ENCODE data around the gene DOCK4. TPM values are rescaled to one million over a fixed set of nuclear protein-coding genes. Genes with fewer than 3 reads are reported as not detected.

Gene DOCK4
- total RNA-seq, 3 donors from 2014 or later: 31.7 to 43.3 (median 41.9) TPM

DNA sequence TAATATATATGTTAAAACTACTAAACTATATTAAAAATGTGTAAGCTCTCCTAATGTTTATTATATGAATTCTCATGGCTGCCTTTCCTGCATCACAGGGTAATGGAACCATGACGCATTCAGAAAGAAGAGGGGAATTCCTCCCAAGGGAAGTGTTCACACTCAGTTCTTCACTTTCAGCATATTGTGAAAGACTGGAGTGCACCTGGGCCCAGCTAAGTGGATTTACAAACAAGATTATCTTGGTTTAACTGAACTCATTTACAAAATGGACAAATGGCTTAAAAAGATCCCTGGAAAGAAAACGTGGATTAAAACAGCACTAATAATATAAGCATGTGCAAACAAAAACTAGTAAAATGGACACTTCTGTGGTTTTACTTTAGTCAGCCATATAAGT is 149.8 kb downstream of the DOCK4 start:
- H3K4me3 ChIP-seq: no peak overlapping the region
- no peak overlapping the region for H3K27ac ChIP-seq
- TF ChIP-seq, protein P1, sequence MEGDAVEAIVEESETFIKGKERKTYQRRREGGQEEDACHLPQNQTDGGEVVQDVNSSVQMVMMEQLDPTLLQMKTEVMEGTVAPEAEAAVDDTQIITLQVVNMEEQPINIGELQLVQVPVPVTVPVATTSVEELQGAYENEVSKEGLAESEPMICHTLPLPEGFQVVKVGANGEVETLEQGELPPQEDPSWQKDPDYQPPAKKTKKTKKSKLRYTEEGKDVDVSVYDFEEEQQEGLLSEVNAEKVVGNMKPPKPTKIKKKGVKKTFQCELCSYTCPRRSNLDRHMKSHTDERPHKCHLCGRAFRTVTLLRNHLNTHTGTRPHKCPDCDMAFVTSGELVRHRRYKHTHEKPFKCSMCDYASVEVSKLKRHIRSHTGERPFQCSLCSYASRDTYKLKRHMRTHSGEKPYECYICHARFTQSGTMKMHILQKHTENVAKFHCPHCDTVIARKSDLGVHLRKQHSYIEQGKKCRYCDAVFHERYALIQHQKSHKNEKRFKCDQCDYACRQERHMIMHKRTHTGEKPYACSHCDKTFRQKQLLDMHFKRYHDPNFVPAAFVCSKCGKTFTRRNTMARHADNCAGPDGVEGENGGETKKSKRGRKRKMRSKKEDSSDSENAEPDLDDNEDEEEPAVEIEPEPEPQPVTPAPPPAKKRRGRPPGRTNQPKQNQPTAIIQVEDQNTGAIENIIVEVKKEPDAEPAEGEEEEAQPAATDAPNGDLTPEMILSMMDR (IDR thresholded peaks at IDR 0.05): no peak
- TF ChIP-seq POLR2AphosphoS5 (IDR thresholded peaks at IDR 0.05): no peak
- no peak for TF ChIP-seq POLR2A (IDR thresholded peaks at IDR 0.05)
- no peaks in the 10 kb centered on the region for H3K9me3 ChIP-seq
- H3K27me3 ChIP-seq: no peaks in the 10 kb centered on the region
- no peak for DNase-seq (ENCODE audit: low spot score in 2 of 2)
- H3K4me1 ChIP-seq: no peaks in the 10 kb centered on the region
- H3K36me3 ChIP-seq: no peaks in the 10 kb centered on the region
- intact Hi-C loops (cut with DNase I; ENCODE audit: low total_unique reads): no loop called here

DNA sequence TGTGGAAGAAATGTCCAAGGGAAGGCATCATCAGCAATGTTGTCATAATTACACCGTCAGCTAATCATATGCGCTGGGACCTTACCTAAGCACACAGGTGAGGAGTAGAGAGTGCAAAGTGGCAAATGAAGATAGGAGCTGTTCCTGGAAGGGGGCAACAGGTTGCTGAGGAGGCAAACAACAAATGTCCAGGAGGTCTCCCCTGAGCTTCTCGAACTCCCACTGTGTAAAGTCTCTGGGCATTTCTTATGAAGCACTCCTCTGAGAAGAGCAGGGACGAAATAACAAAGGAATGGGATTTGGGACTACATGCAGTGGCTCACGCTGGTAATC is 152.5 kb downstream of the DOCK4 start:
- H3K27me3 ChIP-seq: no peaks in the 10 kb centered on the region
- TF ChIP-seq POLR2A (IDR thresholded peaks at IDR 0.05) (no peak), POLR2AphosphoS5 (IDR thresholded peaks at IDR 0.05) (no peak)
- TF ChIP-seq, protein P1 (IDR thresholded peaks at IDR 0.05): no peak
- H3K4me1 ChIP-seq: no peaks in the 10 kb centered on the region
- no peak overlapping the region for H3K27ac ChIP-seq
- DNase-seq (ENCODE audit: low spot score in 2 of 2): no peak
- no peak overlapping the region for H3K4me3 ChIP-seq
- no peaks in the 10 kb centered on the region for H3K36me3 ChIP-seq
- H3K9me3 ChIP-seq: no peaks in the 10 kb centered on the region
- intact Hi-C loops (cut with DNase I; ENCODE audit: low total_unique reads): no loop called here

GRCh38 chr7:112052993-112053736 is 153.0 kb downstream of the DOCK4 start:
- no peak for DNase-seq (ENCODE audit: low spot score in 2 of 2)
- no peak overlapping the region for H3K4me3 ChIP-seq
- H3K27me3 ChIP-seq: no peaks in the 10 kb centered on the region
- H3K36me3 ChIP-seq: no peaks in the 10 kb centered on the region
- H3K9me3 ChIP-seq: no peaks in the 10 kb centered on the region
- intact Hi-C loops (cut with DNase I; ENCODE audit: low total_unique reads): no loop called here
- TF ChIP-seq POLR2A (IDR thresholded peaks at IDR 0.05) (no peak), POLR2AphosphoS5 (IDR thresholded peaks at IDR 0.05) (no peak)
- TF ChIP-seq, protein P1 (IDR thresholded peaks at IDR 0.05): no peak
- H3K4me1 ChIP-seq: no peaks in the 10 kb centered on the region
- no peak overlapping the region for H3K27ac ChIP-seq

DNA sequence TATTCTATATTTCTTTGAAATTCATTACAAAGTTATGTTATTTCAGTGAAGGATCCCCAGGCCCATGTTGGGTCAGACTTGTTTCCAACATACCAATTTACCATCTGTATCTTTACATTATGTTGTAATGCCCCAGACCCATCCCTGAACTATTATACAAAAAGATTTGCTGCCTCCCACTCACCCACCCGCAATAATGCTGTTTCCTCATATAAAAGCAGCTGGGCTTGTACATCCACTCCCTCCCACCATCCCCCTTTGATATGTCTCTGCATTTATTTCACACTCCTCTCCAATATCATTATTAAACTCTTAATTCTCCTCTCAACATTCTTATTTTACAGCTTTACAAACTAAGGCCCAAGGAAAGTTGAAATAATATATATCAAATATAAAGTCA is 153.7 kb downstream of the DOCK4 start:
- Histone ChIP-seq H3K36me3 (no peaks in the 10 kb centered on the region), H3K27me3 (no peaks in the 10 kb centered on the region), H3K4me1 (no peaks in the 10 kb centered on the region), H3K27ac (no peak overlapping the region), H3K9me3 (peaks cover 0 to 3% of the 10 kb centered on the region in 2 donors), H3K4me3 (no peak overlapping the region)
- TF ChIP-seq POLR2A (IDR thresholded peaks at IDR 0.05) (no peak), POLR2AphosphoS5 (IDR thresholded peaks at IDR 0.05) (no peak)
- TF ChIP-seq, protein P1 (IDR thresholded peaks at IDR 0.05): no peak
- intact Hi-C loops (cut with DNase I; ENCODE audit: low total_unique reads): no loop called here
- no peak for DNase-seq (ENCODE audit: low spot score in 2 of 2)

- Histone ChIP-seq H3K27me3 (no peaks in the 10 kb centered on the region), H3K4me1 (no peaks in the 10 kb centered on the region), H3K36me3 (no peaks in the 10 kb centered on the region), H3K27ac (no peak overlapping the region), H3K9me3 (peaks cover 0 to 3% of the 10 kb centered on the region in 2 donors), H3K4me3 (no peak overlapping the region)
- no peak for DNase-seq (ENCODE audit: low spot score in 2 of 2)
- intact Hi-C loops (cut with DNase I; ENCODE audit: low total_unique reads): no loop called here
- TF ChIP-seq, protein P1 (IDR thresholded peaks at IDR 0.05): no peak
- TF ChIP-seq POLR2AphosphoS5 (IDR thresholded peaks at IDR 0.05) (no peak), POLR2A (IDR thresholded peaks at IDR 0.05) (no peak)
Observed at GRCh38 chr7:112050250-112050881, 155.8 kb downstream of the DOCK4 start.
